PC-3 (cell line): Measurements from ENCODE around the gene IL16. TPM values are rescaled to one million over a fixed set of nuclear protein-coding genes. Genes with fewer than 3 reads are reported as not detected.
A peak's percentile ranks its signal among the peaks of the same experiment; 100 is the strongest.

ENCODE experiments used
- ATAC-seq: fragments of 200-7000 bp; cut with Tn5 transposase; 2 replicates; pipeline ENCODE4 v1.9.1; 2020; ENCODE audit warnings: mild to moderate bottlenecking, moderate library complexity
- BruUV-seq: library from RNA; stranded (reverse); fragments of 400-500 nt; replicated peaks from 2 replicates; lab custom pipeline; 2021; lab: Mats Ljungman, UMichigan
- CTCF ChIA-PET: fragments of 300-600 bp; sonication (Branson Sonifier 250); formaldehyde crosslinking; loops from one replicate; lab custom pipeline; 2022; ENCODE audit warnings: antibody characterized with exemption; lab: Charles Lee
- POLR2A ChIA-PET: fragments of 300-600 bp; sonication (Branson Sonifier 250); formaldehyde crosslinking; loops from one replicate; lab custom pipeline; 2022; ENCODE audit warnings: antibody characterized with exemption; ENCODE audit not compliant: unreplicated experiment; lab: Charles Lee
- DNase-seq: peaks from one replicate; pipeline ENCODE4 v3.0.0-alpha.2; 2015
- H2AFZ ChIP-seq: fragments of 300-600 bp; sonication (generic); 2 replicates; pipeline ENCODE4 v1.6.0; 2016; ENCODE audit warnings: antibody characterized with exemption, low read length
- H3F3A ChIP-seq: fragments of 300-600 bp; sonication (generic); one replicate; pipeline ENCODE4 v1.6.0; 2017; ENCODE audit warnings: antibody characterized with exemption, low read length, control low read depth, mild to moderate bottlenecking; ENCODE audit not compliant: unreplicated experiment
- H3K27ac ChIP-seq: fragments of 300-600 bp; sonication (generic); 2 replicates; pipeline ENCODE4 v1.5.1; 2016; ENCODE audit warnings: mild to moderate bottlenecking, low read length
- H3K27me3 ChIP-seq: fragments of 300-600 bp; sonication (generic); 2 replicates; pipeline ENCODE4 v1.6.1; 2016; ENCODE audit warnings: low read length, mixed read lengths
- H3K36me3 ChIP-seq: fragments of 300-600 bp; sonication (generic); 2 replicates; pipeline ENCODE4 v1.6.1; 2016; ENCODE audit warnings: low read depth, mixed run types, low read length, mixed read lengths
- H3K4me1 ChIP-seq: fragments of 300-600 bp; sonication (generic); 2 replicates; pipeline ENCODE4 v1.5.1; 2016; ENCODE audit warnings: low read length; ENCODE audit not compliant: insufficient read depth
- H3K4me2 ChIP-seq: fragments of 300-600 bp; sonication (generic); 2 replicates; pipeline ENCODE4 v1.6.0; 2016; ENCODE audit warnings: low read length
- H3K4me3 ChIP-seq: fragments of 300-600 bp; sonication (generic); 2 replicates; pipeline ENCODE4 v1.5.1; 2016; ENCODE audit warnings: mild to moderate bottlenecking, low read length, mixed read lengths
- H3K79me2 ChIP-seq: fragments of 300-600 bp; sonication (generic); 2 replicates; pipeline ENCODE4 v1.6.1; 2017; ENCODE audit warnings: low read length, mixed read lengths
- H3K9ac ChIP-seq: fragments of 300-600 bp; sonication (generic); 2 replicates; pipeline ENCODE4 v1.6.0; 2016; ENCODE audit warnings: mild to moderate bottlenecking, low read length
- H3K9me2 ChIP-seq: fragments of 300-600 bp; sonication (generic); replicated peaks from 2 replicates; pipeline ENCODE4 v1.6.1; 2016; ENCODE audit warnings: mixed run types, low read length, mixed read lengths
- H3K9me3 ChIP-seq: fragments of 300-600 bp; sonication (generic); 2 replicates; pipeline ENCODE4 v1.6.1; 2016; ENCODE audit warnings: low read length, mixed read lengths
- H4K20me1 ChIP-seq: fragments of 300-600 bp; sonication (generic); 2 replicates; pipeline ENCODE4 v1.6.1; 2016; ENCODE audit warnings: low read length, mixed read lengths
- EZH2 ChIP-seq: fragments of 300-600 bp; sonication (generic); IDR thresholded peaks from one replicate; pipeline ENCODE4 v1.6.1; 2017; ENCODE audit warnings: antibody characterized with exemption, mild to moderate bottlenecking, low read length; ENCODE audit not compliant: unreplicated experiment
- EZH2phosphoT487 ChIP-seq: fragments of 300-600 bp; sonication (generic); IDR thresholded peaks from 2 replicates; pipeline ENCODE4 v1.6.1; 2018; ENCODE audit warnings: mild to moderate bottlenecking, antibody characterized with exemption, low read length, borderline replicate concordance
- intact Hi-C: fragments of 100-400 bp; cut with micrococcal nuclease; formaldehyde crosslinking; loops from 2 replicates; pipeline ENCODE4 v1.9.0; 2023
- total RNA-seq: library from RNA; depleted of rRNA; stranded (reverse); fragments of >200 nt; gene quantifications from 2 replicates; pipeline ENCODE4 v1.2.3, GENCODE V29; 2014
- TF ChIP-seq, protein P1 (sequence below): fragments of 300-600 bp; sonication (generic); conservative IDR thresholded peaks from 2 replicates; pipeline ENCODE4 v1.5.1; 2017; ENCODE audit warnings: antibody characterized with exemption, low read depth, mild to moderate bottlenecking, low read length

Gene IL16
- total RNA-seq, 1 experiment from 2014 or later = 0.04 TPM

DNA sequence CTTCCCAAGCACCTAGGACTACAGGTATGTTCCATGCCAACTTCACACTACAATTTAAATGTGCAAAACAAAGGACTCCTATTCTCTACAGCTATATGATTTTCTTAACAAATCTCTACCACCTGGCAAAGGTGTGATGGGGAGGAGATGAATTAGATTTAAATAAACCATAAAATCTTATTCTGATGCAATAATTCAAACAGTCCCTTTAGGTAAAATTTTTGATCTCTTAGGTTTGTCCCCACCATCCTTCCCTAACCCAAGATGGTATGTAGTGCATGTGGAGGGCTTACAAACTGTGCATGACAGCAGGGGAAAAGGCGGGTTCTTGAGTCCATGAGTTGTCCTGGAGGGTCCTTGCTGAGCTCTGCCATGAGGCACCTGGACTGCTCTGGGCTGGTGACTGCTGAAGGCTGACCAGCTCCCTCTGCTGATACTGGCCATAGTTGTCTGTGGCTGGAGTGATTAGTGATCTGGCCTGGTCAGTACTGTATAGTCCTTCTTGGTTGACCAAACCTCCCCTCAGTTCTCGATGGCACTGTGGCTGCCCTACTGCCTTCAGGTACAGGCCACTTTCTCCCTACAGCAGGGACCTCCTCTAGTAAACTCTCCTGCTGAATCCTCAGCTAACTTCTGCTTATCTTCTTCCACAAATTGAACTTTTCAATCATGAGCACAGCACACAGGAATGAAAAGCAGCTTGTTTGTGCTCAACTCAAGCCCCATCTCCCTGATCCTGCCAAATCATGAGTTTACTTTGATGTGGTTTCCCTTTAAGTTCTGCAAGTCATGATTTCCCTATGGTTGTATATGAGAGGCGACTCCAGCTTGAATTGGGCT, 32.5 kb upstream of the IL16 start:
- no peaks in the 10 kb centered on the region for H3K27me3 ChIP-seq
- H3K4me1 ChIP-seq = no peaks in the 10 kb centered on the region
- no peak overlapping the region for H3K27ac ChIP-seq
- CTCF ChIA-PET = interaction anchor here (0.9 kb wide), 1 partner anchor 102 kb away, joined by 4 read pairs; no protein-coding TSS in a partner anchor
- H3K9me3 ChIP-seq = no peaks in the 10 kb centered on the region
- no peaks in the 10 kb centered on the region for H4K20me1 ChIP-seq
- H3K79me2 ChIP-seq = no peaks in the 10 kb centered on the region
- no peaks in the 10 kb centered on the region for H3K9me2 ChIP-seq
- no TSS peak for BruUV-seq
- intact Hi-C loops = no loop called here
- no peaks in the 10 kb centered on the region for H3F3A ChIP-seq
- no peak overlapping the region for H3K4me2 ChIP-seq
- no peak overlapping the region for H2AFZ ChIP-seq
- peak; percentile 50 for ATAC-seq
- POLR2A ChIA-PET = interaction anchor here (0.6 kb wide), 1 partner anchor 11 kb away, joined by 3 read pairs; no protein-coding TSS in a partner anchor
- no peak overlapping the region for H3K9ac ChIP-seq
- H3K4me3 ChIP-seq = no peak overlapping the region
- DNase-seq = no peak
- TF ChIP-seq EZH2phosphoT487 (no peak), EZH2 (no peak)
- TF ChIP-seq, protein P1, sequence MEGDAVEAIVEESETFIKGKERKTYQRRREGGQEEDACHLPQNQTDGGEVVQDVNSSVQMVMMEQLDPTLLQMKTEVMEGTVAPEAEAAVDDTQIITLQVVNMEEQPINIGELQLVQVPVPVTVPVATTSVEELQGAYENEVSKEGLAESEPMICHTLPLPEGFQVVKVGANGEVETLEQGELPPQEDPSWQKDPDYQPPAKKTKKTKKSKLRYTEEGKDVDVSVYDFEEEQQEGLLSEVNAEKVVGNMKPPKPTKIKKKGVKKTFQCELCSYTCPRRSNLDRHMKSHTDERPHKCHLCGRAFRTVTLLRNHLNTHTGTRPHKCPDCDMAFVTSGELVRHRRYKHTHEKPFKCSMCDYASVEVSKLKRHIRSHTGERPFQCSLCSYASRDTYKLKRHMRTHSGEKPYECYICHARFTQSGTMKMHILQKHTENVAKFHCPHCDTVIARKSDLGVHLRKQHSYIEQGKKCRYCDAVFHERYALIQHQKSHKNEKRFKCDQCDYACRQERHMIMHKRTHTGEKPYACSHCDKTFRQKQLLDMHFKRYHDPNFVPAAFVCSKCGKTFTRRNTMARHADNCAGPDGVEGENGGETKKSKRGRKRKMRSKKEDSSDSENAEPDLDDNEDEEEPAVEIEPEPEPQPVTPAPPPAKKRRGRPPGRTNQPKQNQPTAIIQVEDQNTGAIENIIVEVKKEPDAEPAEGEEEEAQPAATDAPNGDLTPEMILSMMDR = no peak
- no peaks in the 10 kb centered on the region for H3K36me3 ChIP-seq

- Histone ChIP-seq H3K27ac (no peak overlapping the region), H3K36me3 (no peaks in the 10 kb centered on the region), H3K27me3 (no peaks in the 10 kb centered on the region), H3K4me1 (no peaks in the 10 kb centered on the region), H4K20me1 (no peaks in the 10 kb centered on the region), H2AFZ (no peak overlapping the region), H3K4me2 (no peak overlapping the region), H3K9me3 (no peaks in the 10 kb centered on the region), H3K79me2 (no peaks in the 10 kb centered on the region), H3K4me3 (no peak overlapping the region), H3K9me2 (no peaks in the 10 kb centered on the region), H3K9ac (no peak overlapping the region), H3F3A (no peaks in the 10 kb centered on the region)
- intact Hi-C loops = no loop called here
- POLR2A ChIA-PET = no interaction called here
- no peak for ATAC-seq
- DNase-seq = no peak
- TF ChIP-seq, protein P1 = no peak
- no peak for TF ChIP-seq EZH2phosphoT487
- no peak for TF ChIP-seq EZH2
- CTCF ChIA-PET = no interaction called here
- BruUV-seq = no TSS peak
These were observed 31.1 kb upstream of the IL16 start for GRCh38 chr15:81165535-81165934.
